DND-41 (cell line): ENCODE measurements around the gene TBC1D14.

Experiments used
- EZH2 ChIP-seq: IDR thresholded peaks from 3 replicates; pipeline ENCODE4 v1.6.1; 2012; ENCODE audit warnings: borderline replicate concordance, low read depth, mild to moderate bottlenecking, moderate library complexity, low read length, inconsistent platforms; ENCODE audit not compliant: severe bottlenecking
- TF ChIP-seq, protein P1 (sequence below): IDR thresholded peaks from 2 replicates; pipeline ENCODE4 v1.5.1; 2012; ENCODE audit warnings: borderline replicate concordance, low read length, moderate library complexity, mild to moderate bottlenecking; ENCODE audit not compliant: poor library complexity, severe bottlenecking; ENCODE audit errors: extremely low read depth

DNA sequence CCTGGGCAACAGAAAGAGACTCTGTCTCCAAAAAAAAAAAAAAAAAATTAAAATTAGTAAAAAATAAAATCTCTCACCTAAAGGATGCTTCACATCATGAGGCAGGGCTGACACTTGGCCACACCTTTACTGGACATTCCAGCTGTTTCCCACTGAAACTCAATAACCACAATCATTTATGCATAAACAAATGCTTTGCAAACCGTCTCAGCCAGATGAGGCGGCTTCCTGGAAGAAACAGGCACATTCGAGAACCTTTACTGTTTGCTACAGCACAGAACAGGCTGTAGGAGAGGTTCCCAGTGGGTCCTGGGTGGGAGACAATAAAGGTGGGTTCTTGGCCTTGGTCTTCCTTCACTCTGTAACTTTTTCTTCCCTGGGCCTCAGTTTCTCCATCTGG lies 10.9 kb upstream of the TBC1D14 start:
- TF ChIP-seq, protein P1, sequence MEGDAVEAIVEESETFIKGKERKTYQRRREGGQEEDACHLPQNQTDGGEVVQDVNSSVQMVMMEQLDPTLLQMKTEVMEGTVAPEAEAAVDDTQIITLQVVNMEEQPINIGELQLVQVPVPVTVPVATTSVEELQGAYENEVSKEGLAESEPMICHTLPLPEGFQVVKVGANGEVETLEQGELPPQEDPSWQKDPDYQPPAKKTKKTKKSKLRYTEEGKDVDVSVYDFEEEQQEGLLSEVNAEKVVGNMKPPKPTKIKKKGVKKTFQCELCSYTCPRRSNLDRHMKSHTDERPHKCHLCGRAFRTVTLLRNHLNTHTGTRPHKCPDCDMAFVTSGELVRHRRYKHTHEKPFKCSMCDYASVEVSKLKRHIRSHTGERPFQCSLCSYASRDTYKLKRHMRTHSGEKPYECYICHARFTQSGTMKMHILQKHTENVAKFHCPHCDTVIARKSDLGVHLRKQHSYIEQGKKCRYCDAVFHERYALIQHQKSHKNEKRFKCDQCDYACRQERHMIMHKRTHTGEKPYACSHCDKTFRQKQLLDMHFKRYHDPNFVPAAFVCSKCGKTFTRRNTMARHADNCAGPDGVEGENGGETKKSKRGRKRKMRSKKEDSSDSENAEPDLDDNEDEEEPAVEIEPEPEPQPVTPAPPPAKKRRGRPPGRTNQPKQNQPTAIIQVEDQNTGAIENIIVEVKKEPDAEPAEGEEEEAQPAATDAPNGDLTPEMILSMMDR = no peak
- no peak for TF ChIP-seq EZH2
